ENCODE results near the gene AATK.
"Not testable (repeated sequence)": the region's sequence is repeated elsewhere in the genome, so short reads cannot be mapped to it uniquely, and the experiment has no call there.

Gene AATK

DNA sequence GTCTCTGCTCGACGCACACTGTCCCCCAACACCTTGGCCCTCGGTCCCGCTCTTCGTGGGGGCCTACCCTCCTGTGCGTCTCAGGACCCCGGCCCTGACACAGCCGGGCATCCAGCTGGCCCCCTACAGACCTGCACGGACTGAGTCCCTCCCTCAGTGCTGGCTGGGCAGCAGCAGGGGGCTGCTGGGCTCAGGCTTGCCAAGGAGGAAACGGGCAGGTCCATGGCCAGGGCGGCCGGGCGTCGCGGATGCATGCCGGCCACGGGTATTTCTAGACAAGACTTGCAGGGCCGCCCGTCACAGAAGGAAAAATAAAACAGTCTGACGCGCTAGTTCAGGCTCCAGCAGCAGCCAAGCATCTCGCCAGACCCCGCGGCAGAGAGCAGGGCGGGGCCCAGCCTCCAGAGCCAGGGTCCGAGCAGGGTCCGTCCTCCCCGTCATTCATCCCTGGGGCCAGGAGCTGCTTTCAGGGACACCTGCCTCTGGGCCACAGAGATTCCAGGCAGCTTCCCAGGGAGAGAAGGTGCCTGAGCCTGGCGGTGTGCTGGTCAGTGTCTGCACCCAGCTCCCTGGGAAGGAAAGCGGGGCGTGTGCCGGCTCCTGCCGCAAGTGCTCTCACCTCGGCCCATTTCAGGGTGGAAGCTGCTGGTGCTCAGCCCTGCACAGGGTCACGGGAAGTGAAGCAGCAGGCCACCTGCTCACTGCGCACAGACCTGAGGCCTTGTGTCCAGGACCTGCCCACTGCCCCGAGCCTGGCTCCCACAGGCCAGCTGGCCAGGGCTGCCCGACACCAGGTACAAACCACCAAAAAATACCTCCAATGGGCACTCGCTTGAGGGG, 8.0 kb downstream of the AATK start:
- no peak overlapping the region for H3K27ac Mint-ChIP-seq
- peaks cover 11% of the 10 kb centered on the region for H3K27me3 Mint-ChIP-seq (ENCODE audit: low read depth, poor library complexity)
- H3K4me1 Mint-ChIP-seq: peaks cover 4% of the 10 kb centered on the region
- H3K4me3 Mint-ChIP-seq: no peak overlapping the region
- DNase-seq: no peak
- H3K36me3 Mint-ChIP-seq (ENCODE audit: low read depth): no peaks in the 10 kb centered on the region
- TF ChIP-seq, protein P1, sequence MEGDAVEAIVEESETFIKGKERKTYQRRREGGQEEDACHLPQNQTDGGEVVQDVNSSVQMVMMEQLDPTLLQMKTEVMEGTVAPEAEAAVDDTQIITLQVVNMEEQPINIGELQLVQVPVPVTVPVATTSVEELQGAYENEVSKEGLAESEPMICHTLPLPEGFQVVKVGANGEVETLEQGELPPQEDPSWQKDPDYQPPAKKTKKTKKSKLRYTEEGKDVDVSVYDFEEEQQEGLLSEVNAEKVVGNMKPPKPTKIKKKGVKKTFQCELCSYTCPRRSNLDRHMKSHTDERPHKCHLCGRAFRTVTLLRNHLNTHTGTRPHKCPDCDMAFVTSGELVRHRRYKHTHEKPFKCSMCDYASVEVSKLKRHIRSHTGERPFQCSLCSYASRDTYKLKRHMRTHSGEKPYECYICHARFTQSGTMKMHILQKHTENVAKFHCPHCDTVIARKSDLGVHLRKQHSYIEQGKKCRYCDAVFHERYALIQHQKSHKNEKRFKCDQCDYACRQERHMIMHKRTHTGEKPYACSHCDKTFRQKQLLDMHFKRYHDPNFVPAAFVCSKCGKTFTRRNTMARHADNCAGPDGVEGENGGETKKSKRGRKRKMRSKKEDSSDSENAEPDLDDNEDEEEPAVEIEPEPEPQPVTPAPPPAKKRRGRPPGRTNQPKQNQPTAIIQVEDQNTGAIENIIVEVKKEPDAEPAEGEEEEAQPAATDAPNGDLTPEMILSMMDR (IDR thresholded peaks at IDR 0.05): no peak
- no peaks in the 10 kb centered on the region for H3K9me3 Mint-ChIP-seq

- TF ChIP-seq, protein P1 (IDR thresholded peaks at IDR 0.05): no peak
- Mint-ChIP-seq H3K36me3 (ENCODE audit: low read depth) (no peaks in the 10 kb centered on the region), H3K27ac (peak overlapping the region; percentile 74), H3K9me3 (no peaks in the 10 kb centered on the region), H3K4me3 (no peak overlapping the region), H3K4me1 (peaks cover 4% of the 10 kb centered on the region), H3K27me3 (ENCODE audit: low read depth, poor library complexity) (peaks cover 14% of the 10 kb centered on the region)
- no peak for DNase-seq
Observed at GRCh38 chr17:81156866-81157805, 8.9 kb downstream of the AATK start.

GRCh38 chr17:81154961-81155360, 11.1 kb downstream of the AATK start:
- TF ChIP-seq, protein P1 (IDR thresholded peaks at IDR 0.05): no peak
- Mint-ChIP-seq H3K27me3 (ENCODE audit: low read depth, poor library complexity) (peaks cover 23% of the 10 kb centered on the region), H3K36me3 (ENCODE audit: low read depth) (no peaks in the 10 kb centered on the region), H3K27ac (no peak overlapping the region), H3K4me1 (peaks cover 4% of the 10 kb centered on the region), H3K9me3 (no peaks in the 10 kb centered on the region), H3K4me3 (no peak overlapping the region)
- DNase-seq: no peak

GRCh38 chr17:81154016-81154415, 12.0 kb downstream of the AATK start:
- DNase-seq; H3K4me3 Mint-ChIP-seq; H3K27ac Mint-ChIP-seq; H3K4me1 Mint-ChIP-seq; H3K9me3 Mint-ChIP-seq; H3K36me3 Mint-ChIP-seq (ENCODE audit: low read depth): not testable (repeated sequence)
- H3K27me3 Mint-ChIP-seq (ENCODE audit: low read depth, poor library complexity): peaks cover 23% of the 10 kb centered on the region

DNA sequence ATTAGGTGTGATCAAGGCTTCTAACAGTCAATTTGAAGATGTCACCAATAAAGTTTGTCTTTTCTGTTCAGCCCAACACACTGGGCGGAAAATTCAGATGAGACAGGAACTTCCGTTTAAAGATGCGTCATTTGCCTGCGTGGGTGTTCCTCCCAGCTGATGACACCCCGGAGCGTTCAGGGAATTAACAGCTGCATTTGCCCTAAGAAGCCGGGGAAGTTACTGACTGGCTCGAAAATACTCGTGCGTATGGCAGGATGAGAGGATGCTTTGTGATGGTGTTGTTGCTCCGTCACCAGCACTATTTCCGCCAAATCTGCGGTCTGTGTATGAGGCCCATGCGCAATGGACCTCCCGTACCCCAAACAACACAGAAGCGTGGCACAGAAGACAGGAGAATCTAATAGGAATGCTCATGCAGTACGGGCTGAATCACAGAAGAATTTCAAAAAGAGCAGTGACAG, 12.6 kb downstream of the AATK start:
- H3K4me3 Mint-ChIP-seq: no peak overlapping the region
- no peak for DNase-seq
- H3K27me3 Mint-ChIP-seq (ENCODE audit: low read depth, poor library complexity): peaks cover 25% of the 10 kb centered on the region
- H3K36me3 Mint-ChIP-seq (ENCODE audit: low read depth): no peaks in the 10 kb centered on the region
- H3K4me1 Mint-ChIP-seq: no peaks in the 10 kb centered on the region
- no peaks in the 10 kb centered on the region for H3K9me3 Mint-ChIP-seq
- TF ChIP-seq, protein P1 (IDR thresholded peaks at IDR 0.05): no peak
- H3K27ac Mint-ChIP-seq: no peak overlapping the region

DNA sequence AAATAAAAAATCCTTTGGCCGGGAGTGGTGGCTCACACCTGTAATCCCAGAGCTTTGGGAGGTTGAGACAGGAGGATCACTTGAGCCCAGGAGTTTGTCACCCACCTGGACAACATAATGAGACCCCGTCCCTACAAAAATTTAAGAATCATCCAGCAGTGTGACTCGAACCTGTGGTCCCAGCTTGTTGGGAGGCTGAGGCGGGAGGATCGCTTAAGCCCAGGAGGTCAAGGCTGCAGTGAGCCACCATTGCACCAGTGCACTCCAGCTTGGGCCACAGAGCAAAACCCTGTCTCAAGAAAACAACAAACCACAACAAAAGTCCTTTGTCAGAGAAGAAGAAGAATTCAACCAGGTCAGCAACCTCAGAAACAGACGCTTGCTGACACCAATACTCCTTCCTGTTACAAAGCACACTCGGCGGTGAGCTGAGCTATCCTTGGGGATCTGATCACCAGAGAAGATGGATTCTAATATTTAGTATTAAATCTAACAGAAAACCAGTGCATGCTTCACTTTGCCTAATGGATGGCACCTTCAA, 13.7 kb downstream of the AATK start:
- Mint-ChIP-seq H3K27ac (no peak overlapping the region), H3K27me3 (ENCODE audit: low read depth, poor library complexity) (peaks cover 27% of the 10 kb centered on the region), H3K36me3 (ENCODE audit: low read depth) (no peaks in the 10 kb centered on the region), H3K9me3 (no peaks in the 10 kb centered on the region), H3K4me1 (no peaks in the 10 kb centered on the region), H3K4me3 (no peak overlapping the region)
- TF ChIP-seq, protein P1 (IDR thresholded peaks at IDR 0.05): no peak
- no peak for DNase-seq
